NOMO-1 treated with dmso at 0.1 percent for 144 hours (cell line): ENCODE measurements around the gene SH3RF1.
"Not testable (repeated sequence)": the region's sequence is repeated elsewhere in the genome, so short reads cannot be mapped to it uniquely, and the experiment has no call there.

Experiments used
- DNase-seq: peaks from one replicate; lab custom pipeline; 2025; ENCODE audit not compliant: unreplicated experiment; lab: John Stamatoyannopoulos, UW

Gene SH3RF1

GRCh38 chr4:169277838-169278237 is 7.1 kb upstream of the SH3RF1 start:
- DNase-seq = not testable (repeated sequence)

GRCh38 chr4:169275180-169275579 is 4.4 kb upstream of the SH3RF1 start:
- DNase-seq = no peak

- DNase-seq = no peak
These were observed 3.3 kb upstream of the SH3RF1 start for GRCh38 chr4:169274033-169274432.

GRCh38 chr4:169272265-169272886 is 1.6 kb upstream of the SH3RF1 start:
- DNase-seq = no peak

- DNase-seq = no peak
These were observed 894 bp upstream of the SH3RF1 start for GRCh38 chr4:169271692-169272007.

GRCh38 chr4:169269916-169270809 is 593 bp downstream of the SH3RF1 start:
- DNase-seq = peak; percentile 39

- DNase-seq = no peak
These were observed 1.6 kb downstream of the SH3RF1 start for GRCh38 chr4:169268951-169269760.

- DNase-seq = no peak
These were observed 3.7 kb downstream of the SH3RF1 start for GRCh38 chr4:169267070-169267469.

GRCh38 chr4:169266661-169267060 is 4.1 kb downstream of the SH3RF1 start:
- DNase-seq = no peak

- no peak for DNase-seq
These were observed 4.7 kb downstream of the SH3RF1 start for GRCh38 chr4:169266081-169266480.

- DNase-seq = no peak
These were observed 6.9 kb downstream of the SH3RF1 start for GRCh38 chr4:169263791-169264392.

GRCh38 chr4:169260217-169260866 is 10.4 kb downstream of the SH3RF1 start:
- no peak for DNase-seq

GRCh38 chr4:169259271-169259670 is 11.5 kb downstream of the SH3RF1 start:
- no peak for DNase-seq

- DNase-seq = no peak
These were observed 12.6 kb downstream of the SH3RF1 start for GRCh38 chr4:169258141-169258540.

GRCh38 chr4:169256856-169257761 is 13.6 kb downstream of the SH3RF1 start:
- DNase-seq = no peak

- no peak for DNase-seq
These were observed 14.6 kb downstream of the SH3RF1 start for GRCh38 chr4:169256101-169256612.

- DNase-seq = no peak
These were observed 16.2 kb downstream of the SH3RF1 start for GRCh38 chr4:169254546-169254983.

- no peak for DNase-seq
These were observed 16.9 kb downstream of the SH3RF1 start for GRCh38 chr4:169253904-169254303.

GRCh38 chr4:169253113-169253671 is 17.6 kb downstream of the SH3RF1 start:
- no peak for DNase-seq
